ENCODE measurements around the gene NDUFB5. TPM values are rescaled to one million over a fixed set of nuclear protein-coding genes. Genes with fewer than 3 reads are reported as not detected.
A peak's percentile ranks its signal among the peaks of the same experiment; 100 is the strongest.

Gene NDUFB5
- total and polyA plus RNA-seq, 3 donors from 2014 or later: 70.4 to 138 (median 88.1) TPM

DNA sequence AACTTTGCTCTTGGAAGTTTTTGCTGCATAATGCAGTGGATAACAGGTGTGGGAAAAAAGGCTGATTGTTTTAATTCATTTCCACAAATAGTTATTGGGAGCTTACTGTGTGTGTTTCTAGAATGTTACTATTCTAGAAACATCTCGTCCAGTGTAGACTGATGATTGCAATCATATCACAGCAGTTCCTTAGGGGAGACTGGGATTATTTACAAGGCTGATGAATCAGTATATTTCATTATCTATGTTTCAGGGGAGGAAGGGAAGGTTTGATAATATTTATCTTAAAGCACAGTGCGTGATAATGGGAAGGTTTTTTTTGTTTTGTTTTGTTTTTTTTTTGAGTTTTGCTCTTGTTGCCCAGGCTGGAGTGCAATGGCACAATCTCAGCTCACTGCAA, 50.6 kb downstream of the NDUFB5 start:
- 61 to 71% methylated on average over 2 of the region's 2 CpGs for WGBS, 2 donors
- H3K27ac ChIP-seq: peak overlapping the region in 1 of 2 donors; percentile 57
- no peaks in the 10 kb centered on the region for H3K9me3 ChIP-seq
- H3K27me3 ChIP-seq: no peaks in the 10 kb centered on the region
- no peak for TF ChIP-seq POLR2A (IDR thresholded peaks at IDR 0.05)
- TF ChIP-seq, protein P1, sequence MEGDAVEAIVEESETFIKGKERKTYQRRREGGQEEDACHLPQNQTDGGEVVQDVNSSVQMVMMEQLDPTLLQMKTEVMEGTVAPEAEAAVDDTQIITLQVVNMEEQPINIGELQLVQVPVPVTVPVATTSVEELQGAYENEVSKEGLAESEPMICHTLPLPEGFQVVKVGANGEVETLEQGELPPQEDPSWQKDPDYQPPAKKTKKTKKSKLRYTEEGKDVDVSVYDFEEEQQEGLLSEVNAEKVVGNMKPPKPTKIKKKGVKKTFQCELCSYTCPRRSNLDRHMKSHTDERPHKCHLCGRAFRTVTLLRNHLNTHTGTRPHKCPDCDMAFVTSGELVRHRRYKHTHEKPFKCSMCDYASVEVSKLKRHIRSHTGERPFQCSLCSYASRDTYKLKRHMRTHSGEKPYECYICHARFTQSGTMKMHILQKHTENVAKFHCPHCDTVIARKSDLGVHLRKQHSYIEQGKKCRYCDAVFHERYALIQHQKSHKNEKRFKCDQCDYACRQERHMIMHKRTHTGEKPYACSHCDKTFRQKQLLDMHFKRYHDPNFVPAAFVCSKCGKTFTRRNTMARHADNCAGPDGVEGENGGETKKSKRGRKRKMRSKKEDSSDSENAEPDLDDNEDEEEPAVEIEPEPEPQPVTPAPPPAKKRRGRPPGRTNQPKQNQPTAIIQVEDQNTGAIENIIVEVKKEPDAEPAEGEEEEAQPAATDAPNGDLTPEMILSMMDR (IDR thresholded peaks at IDR 0.05): no peak
- H3K4me1 ChIP-seq: peaks cover 5% of the 10 kb centered on the region
- peak overlapping the region in 1 of 2 donors; percentile 88 for H3K4me3 ChIP-seq
- no peak for DNase-seq
- intact Hi-C loops (cut with DNase I; ENCODE audit: low total_unique reads): no loop called here
- no peaks in the 10 kb centered on the region for H3K36me3 ChIP-seq (ENCODE audit: low read depth, missing control alignments)

DNA sequence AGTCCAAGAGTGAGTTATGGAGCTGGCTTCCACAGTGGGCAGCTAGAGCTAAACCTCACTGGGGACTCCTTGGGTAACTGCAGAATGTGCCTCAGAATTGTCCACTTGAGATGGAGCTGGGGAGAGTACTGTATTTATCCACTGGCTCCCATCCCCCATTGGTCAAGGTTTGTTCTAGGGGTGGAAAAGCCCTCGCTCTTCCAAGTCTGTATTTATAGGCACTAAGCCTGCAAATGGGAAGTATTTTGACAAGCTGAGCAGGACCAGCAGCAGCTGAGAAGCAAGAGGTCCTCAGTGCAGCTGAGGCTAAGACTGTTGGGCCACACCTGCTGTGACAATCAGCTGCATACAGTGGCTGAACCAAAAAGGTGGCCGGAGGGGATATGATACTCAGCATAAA, 54.0 kb downstream of the NDUFB5 start:
- H3K4me3 ChIP-seq: no peak overlapping the region
- no peaks in the 10 kb centered on the region for H3K36me3 ChIP-seq (ENCODE audit: low read depth, missing control alignments)
- DNase-seq: no peak
- 72 to 80% methylated on average over 2 of the region's 2 CpGs for WGBS, 2 donors
- no peaks in the 10 kb centered on the region for H3K9me3 ChIP-seq
- TF ChIP-seq, protein P1 (IDR thresholded peaks at IDR 0.05): no peak
- no peak for TF ChIP-seq POLR2A (IDR thresholded peaks at IDR 0.05)
- no peaks in the 10 kb centered on the region for H3K27me3 ChIP-seq
- H3K27ac ChIP-seq: no peak overlapping the region
- intact Hi-C loops (cut with DNase I; ENCODE audit: low total_unique reads): no loop called here
- peaks cover 21% of the 10 kb centered on the region for H3K4me1 ChIP-seq

DNA sequence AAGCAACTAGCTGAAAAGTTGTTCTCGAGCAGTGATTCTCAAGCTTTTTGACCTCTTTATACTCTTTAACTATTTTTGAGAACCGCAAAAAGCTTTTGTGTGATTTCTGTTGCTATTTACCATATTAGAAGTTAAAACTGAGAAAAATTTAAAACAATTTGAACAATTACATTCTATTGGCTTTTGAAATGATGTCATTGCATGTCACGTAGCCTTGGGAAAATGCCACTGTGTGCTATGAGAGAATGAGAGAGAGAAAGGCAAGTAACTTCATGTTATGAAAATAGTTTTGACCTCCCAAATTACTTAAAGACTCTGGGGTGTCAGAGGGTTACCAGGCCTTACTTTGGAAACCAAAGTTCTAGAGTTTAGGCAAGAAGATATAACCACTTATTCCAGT, 56.3 kb downstream of the NDUFB5 start:
- TF ChIP-seq, protein P1 (IDR thresholded peaks at IDR 0.05): no peak
- no peak for TF ChIP-seq POLR2A (IDR thresholded peaks at IDR 0.05)

GRCh38 chr3:179661777-179662176, 57.2 kb downstream of the NDUFB5 start:
- 67 to 72% methylated on average over 4 of the region's 4 CpGs for WGBS, 2 donors
- H3K36me3 ChIP-seq (ENCODE audit: low read depth, missing control alignments): no peaks in the 10 kb centered on the region
- H3K27me3 ChIP-seq: no peaks in the 10 kb centered on the region
- TF ChIP-seq, protein P1 (IDR thresholded peaks at IDR 0.05): no peak
- no peak for TF ChIP-seq POLR2A (IDR thresholded peaks at IDR 0.05)
- H3K9me3 ChIP-seq: no peaks in the 10 kb centered on the region
- no peak overlapping the region for H3K4me3 ChIP-seq
- peak overlapping the region in 1 of 2 donors; percentile 48 for H3K27ac ChIP-seq
- H3K4me1 ChIP-seq: peaks cover 29% of the 10 kb centered on the region
- intact Hi-C loops (cut with DNase I; ENCODE audit: low total_unique reads): no loop called here
- DNase-seq: no peak

More for the DNA sequence above, 56.3 kb downstream of the NDUFB5 start:
- Histone ChIP-seq H3K27me3 (no peaks in the 10 kb centered on the region), H3K27ac (peak overlapping the region in 1 of 2 donors; percentile 3), H3K36me3 (ENCODE audit: low read depth, missing control alignments) (no peaks in the 10 kb centered on the region), H3K4me3 (no peak overlapping the region), H3K4me1 (peaks cover 22% of the 10 kb centered on the region), H3K9me3 (no peaks in the 10 kb centered on the region)
- WGBS, 2 donors: 62 to 76% methylated on average over 3 of the region's 3 CpGs
- intact Hi-C loops (cut with DNase I; ENCODE audit: low total_unique reads): no loop called here
- DNase-seq: no peak

- WGBS, 2 donors: 67 to 73% methylated on average over 1 of the region's 1 CpG
- Histone ChIP-seq H3K36me3 (ENCODE audit: low read depth, missing control alignments) (no peaks in the 10 kb centered on the region), H3K27me3 (no peaks in the 10 kb centered on the region), H3K27ac (peak overlapping the region; percentile 46 to 49), H3K4me1 (peaks cover 36% of the 10 kb centered on the region), H3K4me3 (no peak overlapping the region), H3K9me3 (no peaks in the 10 kb centered on the region)
- intact Hi-C loops (cut with DNase I; ENCODE audit: low total_unique reads): no loop called here
- TF ChIP-seq, protein P1 (IDR thresholded peaks at IDR 0.05): no peak
- no peak for TF ChIP-seq POLR2A (IDR thresholded peaks at IDR 0.05)
- no peak for DNase-seq
Observed at GRCh38 chr3:179663093-179663492, 58.5 kb downstream of the NDUFB5 start.
